Smooth muscle cell of the umbilical artery (primary cell): ENCODE results near the gene NACAD. TPM values are rescaled to one million over a fixed set of nuclear protein-coding genes. Genes with fewer than 3 reads are reported as not detected.

ENCODE experiments used
- total RNA-seq: library from RNA; depleted of rRNA; stranded (reverse); fragments of >200 nt; gene quantifications from 2 replicates; pipeline ENCODE4 v1.2.3, GENCODE V29; 2014

NACAD gene
- total RNA-seq: 1.2 and 7.4 TPM in 2 replicates

GRCh38 chr7:45088821-45089340 is at the start of gene NACAD:
Gene NACAD (minus strand): TSS chr7:45088969. CDS start chr7:45088894, 75 bp downstream.

DNA sequence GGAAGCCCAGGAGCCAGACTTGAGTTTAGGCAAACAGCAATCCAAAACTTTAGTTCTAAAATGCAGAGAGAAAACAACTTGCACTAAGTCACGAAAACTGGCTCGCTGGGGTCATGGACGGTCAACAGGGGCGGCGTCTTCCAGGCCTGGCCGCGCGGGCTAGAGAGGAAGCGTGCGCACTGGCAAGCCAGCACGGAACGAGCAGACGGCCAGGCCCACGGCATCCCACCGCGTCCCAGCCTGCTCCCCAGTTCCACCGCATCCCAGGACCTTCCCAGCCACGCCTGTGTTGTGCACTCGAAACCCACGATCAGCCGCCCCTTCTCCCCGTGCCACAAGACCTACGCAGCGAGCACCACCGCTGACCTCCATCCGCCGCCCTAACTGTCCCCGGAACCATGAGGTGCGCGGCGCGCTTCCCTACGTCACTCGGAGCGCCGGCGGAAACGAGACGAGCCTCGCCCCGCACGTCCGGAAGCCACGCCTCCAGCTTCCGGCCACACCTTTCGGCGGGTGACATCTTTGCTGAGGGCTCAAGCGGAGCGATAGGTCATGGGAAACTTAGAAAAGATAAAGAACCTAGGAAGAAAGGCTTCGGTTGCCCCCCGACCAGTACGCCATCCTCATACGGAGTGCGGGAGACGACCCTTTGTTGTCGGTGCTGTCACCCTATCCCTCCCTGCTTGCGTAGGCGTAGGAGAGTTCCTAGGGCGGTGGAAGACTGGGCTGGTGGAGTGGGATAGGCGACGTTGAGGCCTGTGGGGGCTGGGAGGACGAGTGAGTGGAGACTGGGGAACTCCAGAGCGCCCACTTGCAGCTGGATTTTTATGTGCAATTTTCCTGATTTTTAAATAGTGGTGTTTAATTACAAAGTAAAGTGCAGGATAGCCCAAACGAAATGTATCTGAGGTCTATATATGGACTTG is 22.8 kb upstream of the NACAD start, which contains the start of gene TBRG4:
TBRG4 (minus strand) TSS at position 400 of the 926 bp plus-strand sequence. CDS start 2,460 bp downstream, outside the sequence.

Other genes starting within 250 kb of the NACAD start
- gene H2AZ2, start 240.9 kb downstream of the NACAD start, total RNA-seq: 168 and 169 TPM in 2 replicates
- 30.6 and 43.1 TPM in 2 replicates for gene PURB, start 203.4 kb downstream of the NACAD start, total RNA-seq
- under 0.01 and 0.05 TPM in 2 replicates for gene MYO1G, start 110.0 kb downstream of the NACAD start, total RNA-seq
- gene CCM2, start 88.8 kb downstream of the NACAD start, total RNA-seq: 43.9 and 62.5 TPM in 2 replicates
- gene TBRG4, start 22.7 kb upstream of the NACAD start, total RNA-seq: 52.9 and 54.1 TPM in 2 replicates
- not detected in 2 replicates for gene RAMP3, start 68.8 kb upstream of the NACAD start, total RNA-seq